Pancreas (tissue), 10 donors: Measurements from ENCODE around the gene SIK2. TPM values are rescaled to one million over a fixed set of nuclear protein-coding genes. Genes with fewer than 3 reads are reported as not detected.

ENCODE experiments used
- ATAC-seq, 4 donors: fragments of 200-7000 bp; cut with Tn5 transposase; one replicate each; pipeline versions ENCODE4 v1.8.0 to v1.9.1; 2020; ENCODE audit warnings: mild to moderate bottlenecking in 4 of 4, moderate library complexity in 4 of 4
- DNase-seq, 6 donors: peaks; one replicate each; pipeline ENCODE4 v3.0.0-alpha.2; 2020
- FAIRE-seq: peaks from 2 replicates; lab custom pipeline; 2012; peaks lifted over from hg19 to GRCh38; lab: Jason Lieb, UNC
- H3K27ac ChIP-seq, 4 donors: fragments of 200-600 bp; sonication (generic); 1 replicate in 3 of 4; 2 replicates in 1 of 4; pipeline versions ENCODE4 v1.5.0 to v1.8.0; 2020
- H3K27me3 ChIP-seq, 4 donors: fragments of 200-600 bp; one replicate each; pipeline ENCODE4 v1.8.0; 2021
- H3K36me3 ChIP-seq, 3 donors: fragments of 200-600 bp; sonication (generic) in 1 of 3; one replicate each; pipeline versions ENCODE4 v1.5.0 to v1.8.0; 2020 to 2021
- H3K4me1 ChIP-seq, 3 donors: fragments of 200-600 bp; one replicate each; pipeline ENCODE4 v1.8.0; 2021
- H3K4me3 ChIP-seq, 4 donors: fragments of 200-600 bp; sonication (generic) in 2 of 4; one replicate each; pipeline versions ENCODE4 v1.5.0 to v1.8.0; 2020 to 2021
- H3K9me3 ChIP-seq, 4 donors: fragments of 200-600 bp; one replicate each; pipeline ENCODE4 v1.8.0; 2021
- WGBS, 2 donors: extraction: QIAGEN DNeasy Blood & Tissue Kit; methylation state at CpG; one replicate each; pipeline ENCODE4 v1.1.7; 2013; 5-methylcytosine and 5-hydroxymethylcytosine counted together
- intact Hi-C, 3 donors: fragments of 100-400 bp; cut with DNase I; formaldehyde crosslinking; loops; one replicate each; pipeline versions ENCODE4 v1.11.1 to v1.14.2; 2022
- polyA plus RNA-seq, 2 donors: library from polyadenylated mRNA; stranded (reverse); fragments of 200-250 nt; gene quantifications; one replicate each; pipeline ENCODE4 v1.2.3, GENCODE V29; 2013
- total RNA-seq, 6 donors: library from RNA; stranded (reverse); fragmentation: NEBNext Ultra II Directional in 4 of 6; extraction: Animal tissue kit (Norgen Biotek cat#: 25700) in 4 of 6; gene quantifications; one replicate each; pipeline versions ENCODE4 v1.2.1 to v1.2.4, GENCODE V29; 2021 to 2023
- TF ChIP-seq, protein P1 (sequence below), 4 donors: fragments of 200-600 bp; sonication (generic) in 3 of 4; IDR thresholded peaks; one replicate each; pipeline versions ENCODE4 v1.5.0 to v1.8.0; 2021; ENCODE audit warnings: antibody characterized with exemption in 4 of 4
- donor health status: healthy with polysubstance abuse.
- donor health status: DM: no; HTN: no; CAD: no; lungs with moderate emphysema.
- donor health status: DM: no; HTN: no; CAD: no.
- donor health status: control.
- donor health status: control.
- donor health status: Bipolar disorder and iron deficiency.
- donor health status: DM: yes; HTN: yes; CAD: no.
- donor health status: DM: no; HTN: no; CAD: no.
- donor health status: DM: no; HTN: no; CAD: no.
- donor health status: DM: yes; HTN: yes; CAD: no.

SIK2 gene
- total and polyA plus RNA-seq, 8 donors, result 4.7 to 24.7 (median 17.5) TPM

DNA sequence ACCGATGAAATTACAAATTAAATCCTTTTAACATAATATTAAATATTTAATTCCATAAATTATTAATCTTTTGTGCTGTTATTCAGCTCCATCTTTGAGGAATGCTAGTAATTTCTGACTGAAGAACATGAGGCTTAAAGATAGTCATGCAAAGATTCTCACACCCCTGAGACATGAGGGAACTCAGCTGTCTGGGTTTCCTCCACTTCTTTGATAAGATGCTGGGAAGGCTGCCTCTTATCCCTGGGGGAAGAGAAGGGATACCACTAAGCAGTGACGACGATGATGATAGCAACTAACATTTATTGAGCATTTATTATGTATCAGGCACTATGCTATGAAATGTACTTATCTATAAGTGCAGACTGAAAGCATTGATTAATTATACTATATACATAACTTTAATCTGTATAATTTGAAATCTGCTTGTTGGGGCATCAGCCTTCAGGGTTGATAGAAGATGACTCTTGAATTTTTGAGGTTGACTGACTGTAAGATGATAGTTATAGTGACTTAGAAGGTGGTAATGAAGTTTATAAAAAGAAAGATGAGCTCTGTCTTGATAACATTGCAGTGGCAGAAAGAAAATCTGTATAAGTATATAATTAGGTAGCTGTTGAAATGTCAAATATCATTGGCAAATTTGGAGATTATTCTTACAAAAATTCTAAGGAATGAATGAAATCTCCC, 78.4 kb downstream of the SIK2 start:
- Histone ChIP-seq H3K27ac (no peak overlapping the region), H3K4me1 (peaks cover 0 to 4% (median 0%) of the 10 kb centered on the region in 3 donors), H3K36me3 (no peaks in the 10 kb centered on the region), H3K9me3 (no peaks in the 10 kb centered on the region), H3K27me3 (no peaks in the 10 kb centered on the region), H3K4me3 (no peak overlapping the region)
- no peak for ATAC-seq
- FAIRE-seq, result no peak
- TF ChIP-seq, protein P1, sequence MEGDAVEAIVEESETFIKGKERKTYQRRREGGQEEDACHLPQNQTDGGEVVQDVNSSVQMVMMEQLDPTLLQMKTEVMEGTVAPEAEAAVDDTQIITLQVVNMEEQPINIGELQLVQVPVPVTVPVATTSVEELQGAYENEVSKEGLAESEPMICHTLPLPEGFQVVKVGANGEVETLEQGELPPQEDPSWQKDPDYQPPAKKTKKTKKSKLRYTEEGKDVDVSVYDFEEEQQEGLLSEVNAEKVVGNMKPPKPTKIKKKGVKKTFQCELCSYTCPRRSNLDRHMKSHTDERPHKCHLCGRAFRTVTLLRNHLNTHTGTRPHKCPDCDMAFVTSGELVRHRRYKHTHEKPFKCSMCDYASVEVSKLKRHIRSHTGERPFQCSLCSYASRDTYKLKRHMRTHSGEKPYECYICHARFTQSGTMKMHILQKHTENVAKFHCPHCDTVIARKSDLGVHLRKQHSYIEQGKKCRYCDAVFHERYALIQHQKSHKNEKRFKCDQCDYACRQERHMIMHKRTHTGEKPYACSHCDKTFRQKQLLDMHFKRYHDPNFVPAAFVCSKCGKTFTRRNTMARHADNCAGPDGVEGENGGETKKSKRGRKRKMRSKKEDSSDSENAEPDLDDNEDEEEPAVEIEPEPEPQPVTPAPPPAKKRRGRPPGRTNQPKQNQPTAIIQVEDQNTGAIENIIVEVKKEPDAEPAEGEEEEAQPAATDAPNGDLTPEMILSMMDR (IDR thresholded peaks at IDR 0.05), result no peak
- no peak for DNase-seq
- 96 to 97% methylated on average over 3 of the region's 3 CpGs for WGBS, 2 donors
- intact Hi-C loops, result no loop called here

DNA sequence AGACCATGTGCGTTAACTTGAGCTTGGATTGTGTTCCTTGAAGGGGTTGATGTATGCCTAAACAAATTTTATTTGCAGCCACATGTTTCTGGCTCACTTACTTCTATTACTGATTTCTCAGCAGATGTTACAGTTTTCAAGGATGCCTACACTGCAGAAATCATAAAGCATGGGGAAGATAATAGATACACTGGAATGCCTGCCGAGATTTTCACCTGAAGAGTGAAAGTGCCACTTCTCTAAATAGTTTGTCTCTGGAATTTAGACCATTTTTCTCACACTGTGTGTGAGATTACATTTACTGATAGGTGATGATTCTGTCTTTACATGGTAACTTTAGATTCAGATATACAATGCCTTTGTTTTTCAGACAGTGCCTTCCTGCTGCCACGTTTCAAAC, 81.6 kb downstream of the SIK2 start:
- no peaks in the 10 kb centered on the region for H3K4me1 ChIP-seq
- no peak overlapping the region for H3K4me3 ChIP-seq
- DNase-seq, result no peak
- intact Hi-C loops, result no loop called here
- TF ChIP-seq, protein P1 (IDR thresholded peaks at IDR 0.05), result no peak
- ATAC-seq, result no peak
- no peak overlapping the region for H3K27ac ChIP-seq
- 88 to 92% methylated on average over 3 of the region's 3 CpGs for WGBS, 2 donors
- peaks cover 0 to 10% (median 0%) of the 10 kb centered on the region in 3 donors for H3K36me3 ChIP-seq
- no peak for FAIRE-seq
- H3K9me3 ChIP-seq, result no peaks in the 10 kb centered on the region
- H3K27me3 ChIP-seq, result no peaks in the 10 kb centered on the region

DNA sequence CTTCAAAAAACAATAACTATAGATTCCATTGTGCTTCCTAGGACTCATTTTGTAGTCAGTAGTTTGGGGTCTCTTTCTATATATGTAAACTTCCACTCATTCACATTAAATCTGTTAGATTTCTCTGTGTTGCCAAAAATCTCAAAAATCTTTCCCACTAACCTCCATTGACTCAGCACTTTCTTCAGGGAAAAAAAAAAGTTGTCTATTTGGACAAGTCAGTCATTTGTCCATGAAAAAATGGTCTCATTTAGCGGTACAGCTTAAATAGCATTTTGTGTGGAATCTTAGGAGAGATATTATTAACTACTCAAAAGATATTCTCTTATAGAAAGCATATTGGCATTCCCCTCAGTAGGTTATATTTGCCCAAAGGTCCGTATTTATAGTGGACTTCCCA, 82.0 kb downstream of the SIK2 start:
- no peak for FAIRE-seq
- intact Hi-C loops, result no loop called here

DNA sequence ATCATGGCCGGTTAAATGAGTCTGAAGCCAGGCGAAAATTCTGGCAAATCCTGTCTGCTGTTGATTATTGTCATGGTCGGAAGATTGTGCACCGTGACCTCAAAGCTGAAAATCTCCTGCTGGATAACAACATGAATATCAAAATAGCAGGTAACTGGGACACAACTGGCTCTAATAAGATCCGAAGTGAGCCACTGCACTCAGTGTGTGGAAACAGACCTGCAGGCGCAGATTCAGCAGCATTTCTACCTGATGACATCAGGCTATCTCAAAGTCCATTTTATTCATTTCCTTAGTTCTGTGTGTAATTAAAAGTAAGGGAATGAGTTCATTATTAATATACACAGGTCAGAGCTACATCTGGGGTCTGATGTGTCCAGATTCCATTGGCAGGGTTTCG, 85.8 kb downstream of the SIK2 start:
- Histone ChIP-seq H3K27ac (peak overlapping the region in 1 of 4 donors; percentile 9), H3K27me3 (no peaks in the 10 kb centered on the region), H3K9me3 (no peaks in the 10 kb centered on the region), H3K4me1 (no peaks in the 10 kb centered on the region), H3K4me3 (no peak overlapping the region), H3K36me3 (peaks cover 0 to 12% (median 0%) of the 10 kb centered on the region in 3 donors)
- WGBS, 2 donors, result 74 to 76% methylated on average over 7 of the region's 7 CpGs
- TF ChIP-seq, protein P1 (IDR thresholded peaks at IDR 0.05), result no peak
- FAIRE-seq (no peak), ATAC-seq (peak in 3 of 4 donors; percentile 33 to 72 (median 58)), DNase-seq (no peak)
- intact Hi-C loops, result no loop called here

More for the DNA sequence above, 82.0 kb downstream of the SIK2 start:
- H3K27ac ChIP-seq, result no peak overlapping the region
- no peaks in the 10 kb centered on the region for H3K4me1 ChIP-seq
- TF ChIP-seq, protein P1 (IDR thresholded peaks at IDR 0.05), result no peak
- ATAC-seq (no peak), DNase-seq (no peak)
- H3K27me3 ChIP-seq, result no peaks in the 10 kb centered on the region
- no peaks in the 10 kb centered on the region for H3K9me3 ChIP-seq
- 84 to 85% methylated on average over 2 of the region's 2 CpGs for whole genome bisulfite sequencing, 2 donors
- peaks cover 0 to 12% (median 0%) of the 10 kb centered on the region in 3 donors for H3K36me3 ChIP-seq
- no peak overlapping the region for H3K4me3 ChIP-seq

DNA sequence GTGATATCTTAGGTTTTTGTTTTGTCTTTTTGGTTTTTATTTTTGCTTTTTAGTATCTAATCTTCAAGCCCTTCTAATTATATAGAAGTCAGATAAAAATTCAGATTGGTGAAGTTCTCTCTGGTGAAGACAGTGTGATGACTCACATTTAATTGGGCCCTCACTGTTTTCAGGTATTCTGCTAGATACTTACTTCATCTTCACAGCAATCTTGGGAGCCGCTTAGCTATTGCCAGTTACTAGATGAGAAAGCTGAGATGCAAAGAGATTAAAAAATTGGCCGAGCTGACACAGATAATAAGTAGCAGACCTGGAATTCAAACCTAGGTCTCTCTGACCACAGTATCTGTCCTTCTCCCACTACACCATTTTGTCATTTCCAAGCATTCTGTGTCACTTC, 88.9 kb downstream of the SIK2 start:
- no peaks in the 10 kb centered on the region for H3K9me3 ChIP-seq
- TF ChIP-seq, protein P1 (IDR thresholded peaks at IDR 0.05), result no peak
- no peak for DNase-seq
- peaks cover 0 to 12% (median 0%) of the 10 kb centered on the region in 3 donors for H3K36me3 ChIP-seq
- no peak for FAIRE-seq
- ATAC-seq, result no peak
- no peaks in the 10 kb centered on the region for H3K27me3 ChIP-seq
- 84 to 95% methylated on average over 2 of the region's 2 CpGs for WGBS, 2 donors
- H3K27ac ChIP-seq, result peak overlapping the region in 1 of 4 donors; percentile 56
- intact Hi-C loops, result no loop called here
- peaks cover 10 to 24% (median 17%) of the 10 kb centered on the region in 3 donors for H3K4me1 ChIP-seq
- no peak overlapping the region for H3K4me3 ChIP-seq
